OCI-LY1 (cell line): ENCODE measurements around the gene DDI2.

Experiments used
- H2AFZ ChIP-seq: fragments of 200-600 bp; sonication (generic), shearing (Covaris generic); 2 replicates; pipeline ENCODE4 v1.6.0; 2014; ENCODE audit warnings: antibody characterized with exemption, mild to moderate bottlenecking, low read length
- H3F3A ChIP-seq: fragments of 200-600 bp; sonication (generic), shearing (Covaris generic); 2 replicates; pipeline ENCODE4 v1.6.0; 2014; ENCODE audit warnings: mild to moderate bottlenecking, antibody characterized with exemption, low read length, moderate library complexity; ENCODE audit not compliant: insufficient read depth
- H3K27ac ChIP-seq: fragments of 200-600 bp; sonication (generic); 2 replicates; pipeline ENCODE4 v1.5.1; 2014; ENCODE audit warnings: low read length, mixed run types, mild to moderate bottlenecking, low read depth; ENCODE audit not compliant: poor library complexity, severe bottlenecking
- H3K27me3 ChIP-seq: fragments of 200-600 bp; sonication (generic); 2 replicates; pipeline ENCODE4 v1.6.0; 2014; ENCODE audit warnings: antibody characterized with exemption, mild to moderate bottlenecking, low read length, moderate library complexity; ENCODE audit not compliant: insufficient read depth
- H3K36me3 ChIP-seq: fragments of 200-600 bp; sonication (generic); 2 replicates; pipeline ENCODE4 v1.6.1; 2014; ENCODE audit warnings: mild to moderate bottlenecking, antibody characterized with exemption, low read length, moderate library complexity, mixed read lengths; ENCODE audit not compliant: insufficient read depth
- H3K4me1 ChIP-seq: fragments of 200-600 bp; sonication (generic); 2 replicates; pipeline ENCODE4 v1.5.1; 2014; ENCODE audit warnings: mild to moderate bottlenecking, low read length, moderate library complexity; ENCODE audit not compliant: insufficient read depth, severe bottlenecking
- H3K4me2 ChIP-seq: fragments of 200-600 bp; sonication (generic), shearing (Covaris generic); 2 replicates; pipeline ENCODE4 v1.6.1; 2014; ENCODE audit warnings: low read length
- H3K4me3 ChIP-seq: fragments of 200-600 bp; sonication (generic); 2 replicates; pipeline ENCODE4 v1.5.1; 2014; ENCODE audit warnings: low read length, low read depth, mild to moderate bottlenecking, mixed read lengths; ENCODE audit not compliant: poor library complexity, severe bottlenecking
- H3K79me2 ChIP-seq: fragments of 200-600 bp; shearing (Covaris generic); 2 replicates; pipeline ENCODE4 v1.6.1; 2016; ENCODE audit warnings: mixed run types, low read length, mixed read lengths; ENCODE audit not compliant: insufficient read depth
- H3K9ac ChIP-seq: fragments of 200-600 bp; sonication (generic), shearing (Covaris generic); 2 replicates; pipeline ENCODE4 v1.6.1; 2014; ENCODE audit warnings: mild to moderate bottlenecking, low read length, mixed read lengths
- H3K9me2 ChIP-seq: fragments of 200-600 bp; sonication (generic), shearing (Covaris generic); 2 replicates; pipeline ENCODE4 v1.6.1; 2014; ENCODE audit warnings: low read depth, mild to moderate bottlenecking, low read length, mixed read lengths
- H3K9me3 ChIP-seq: fragments of 200-600 bp; shearing (Covaris generic); 2 replicates; pipeline ENCODE4 v1.6.1; 2014; ENCODE audit warnings: low read length, mixed read lengths
- H4K20me1 ChIP-seq: fragments of 200-600 bp; sonication (generic), shearing (Covaris generic); 2 replicates; pipeline ENCODE4 v1.6.0; 2016; ENCODE audit warnings: mild to moderate bottlenecking, low read length; ENCODE audit not compliant: insufficient read depth
- EZH2 ChIP-seq: fragments of 200-600 bp; sonication (generic), shearing (Covaris generic); IDR thresholded peaks from 2 replicates; pipeline ENCODE4 v1.8.0; 2017; ENCODE audit warnings: borderline replicate concordance, mixed run types, mild to moderate bottlenecking, antibody characterized with exemption, low read length, moderate library complexity, mixed read lengths
- TF ChIP-seq, protein P1 (sequence below): fragments of 200-600 bp; sonication (generic), shearing (Covaris generic); IDR thresholded peaks from 2 replicates; pipeline ENCODE4 v1.5.1; 2017; ENCODE audit warnings: mild to moderate bottlenecking, antibody characterized with exemption, low read length, moderate library complexity, mixed read lengths

Gene DDI2

DNA sequence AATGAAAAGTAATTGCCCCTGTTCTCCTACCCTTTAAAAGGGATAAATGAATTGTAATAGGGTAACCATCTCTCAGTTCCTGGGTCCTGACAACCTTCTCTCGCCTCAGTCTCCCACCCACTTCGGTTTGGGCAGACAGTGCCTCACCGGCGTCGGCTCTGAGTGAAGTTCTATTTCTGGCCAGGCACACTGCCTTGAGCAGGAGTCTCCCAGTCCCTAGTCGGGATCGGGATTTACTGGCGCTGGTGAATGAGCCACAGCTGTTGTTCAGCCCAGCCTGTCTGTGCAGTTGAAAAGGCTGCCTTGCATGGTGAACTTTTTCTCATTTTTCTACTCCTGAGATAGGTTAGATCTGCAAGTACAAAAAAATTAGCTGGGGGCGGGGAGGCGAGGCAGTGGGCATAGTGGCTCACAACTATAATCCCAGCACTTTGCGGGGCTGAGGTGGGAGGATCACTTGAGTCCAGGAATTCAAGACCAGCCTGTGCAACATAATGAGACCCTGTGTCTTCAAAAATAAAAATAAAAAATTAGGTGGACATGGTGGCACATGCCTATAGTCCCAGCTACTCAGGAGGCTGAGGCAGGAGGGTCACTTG is 74.3 kb downstream of the DDI2 start:
- H3K4me1 ChIP-seq: peaks cover 11% of the 10 kb centered on the region
- no peaks in the 10 kb centered on the region for H3K9me3 ChIP-seq
- H3K9me2 ChIP-seq: no peaks in the 10 kb centered on the region
- no peak overlapping the region for H2AFZ ChIP-seq
- H3K4me3 ChIP-seq: no peak overlapping the region
- H4K20me1 ChIP-seq: no peaks in the 10 kb centered on the region
- H3K27me3 ChIP-seq: no peaks in the 10 kb centered on the region
- no peak overlapping the region for H3K9ac ChIP-seq
- H3K36me3 ChIP-seq: peaks cover 18% of the 10 kb centered on the region
- no peaks in the 10 kb centered on the region for H3F3A ChIP-seq
- peaks cover 36% of the 10 kb centered on the region for H3K79me2 ChIP-seq
- H3K4me2 ChIP-seq: no peak overlapping the region
- H3K27ac ChIP-seq: no peak overlapping the region
- TF ChIP-seq, protein P1, sequence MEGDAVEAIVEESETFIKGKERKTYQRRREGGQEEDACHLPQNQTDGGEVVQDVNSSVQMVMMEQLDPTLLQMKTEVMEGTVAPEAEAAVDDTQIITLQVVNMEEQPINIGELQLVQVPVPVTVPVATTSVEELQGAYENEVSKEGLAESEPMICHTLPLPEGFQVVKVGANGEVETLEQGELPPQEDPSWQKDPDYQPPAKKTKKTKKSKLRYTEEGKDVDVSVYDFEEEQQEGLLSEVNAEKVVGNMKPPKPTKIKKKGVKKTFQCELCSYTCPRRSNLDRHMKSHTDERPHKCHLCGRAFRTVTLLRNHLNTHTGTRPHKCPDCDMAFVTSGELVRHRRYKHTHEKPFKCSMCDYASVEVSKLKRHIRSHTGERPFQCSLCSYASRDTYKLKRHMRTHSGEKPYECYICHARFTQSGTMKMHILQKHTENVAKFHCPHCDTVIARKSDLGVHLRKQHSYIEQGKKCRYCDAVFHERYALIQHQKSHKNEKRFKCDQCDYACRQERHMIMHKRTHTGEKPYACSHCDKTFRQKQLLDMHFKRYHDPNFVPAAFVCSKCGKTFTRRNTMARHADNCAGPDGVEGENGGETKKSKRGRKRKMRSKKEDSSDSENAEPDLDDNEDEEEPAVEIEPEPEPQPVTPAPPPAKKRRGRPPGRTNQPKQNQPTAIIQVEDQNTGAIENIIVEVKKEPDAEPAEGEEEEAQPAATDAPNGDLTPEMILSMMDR: no peak
- TF ChIP-seq EZH2: no peak

DNA sequence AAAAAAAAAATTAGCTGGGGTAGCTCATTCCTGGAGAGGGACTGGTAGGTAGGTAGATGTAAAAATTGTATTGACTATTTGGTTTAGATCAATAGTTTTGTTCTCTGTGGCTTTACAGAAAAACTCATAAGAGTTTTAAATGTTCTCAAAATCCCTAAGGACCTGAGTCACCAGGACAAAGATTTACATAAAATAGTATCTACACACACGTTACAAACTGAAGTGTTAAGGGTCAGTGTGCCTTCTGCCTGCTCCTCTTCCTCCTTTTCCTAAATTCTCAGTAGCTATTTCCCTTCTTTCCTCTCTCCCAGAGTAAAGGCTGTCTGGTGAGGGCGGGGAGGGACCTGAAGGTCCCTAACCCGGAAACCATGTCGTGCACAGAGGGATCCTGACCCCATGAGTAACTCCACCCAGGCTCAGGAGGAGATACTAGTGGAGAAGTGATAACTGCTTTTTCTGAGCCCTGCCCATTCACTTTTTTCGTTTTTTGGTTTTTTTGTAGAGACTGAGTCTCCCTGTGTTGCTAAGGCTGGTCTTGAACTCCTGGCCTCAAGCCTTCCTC is 74.9 kb downstream of the DDI2 start:
- Histone ChIP-seq H3K27ac (no peak overlapping the region), H3K9me2 (no peaks in the 10 kb centered on the region), H3K9ac (no peak overlapping the region), H2AFZ (no peak overlapping the region), H3K4me3 (no peak overlapping the region), H3K27me3 (no peaks in the 10 kb centered on the region), H3K36me3 (peaks cover 18% of the 10 kb centered on the region), H3K79me2 (peaks cover 36% of the 10 kb centered on the region), H3K9me3 (no peaks in the 10 kb centered on the region), H3K4me2 (no peak overlapping the region), H3K4me1 (peaks cover 17% of the 10 kb centered on the region), H4K20me1 (no peaks in the 10 kb centered on the region), H3F3A (no peaks in the 10 kb centered on the region)
- no peak for TF ChIP-seq EZH2
- TF ChIP-seq, protein P1: no peak

DNA sequence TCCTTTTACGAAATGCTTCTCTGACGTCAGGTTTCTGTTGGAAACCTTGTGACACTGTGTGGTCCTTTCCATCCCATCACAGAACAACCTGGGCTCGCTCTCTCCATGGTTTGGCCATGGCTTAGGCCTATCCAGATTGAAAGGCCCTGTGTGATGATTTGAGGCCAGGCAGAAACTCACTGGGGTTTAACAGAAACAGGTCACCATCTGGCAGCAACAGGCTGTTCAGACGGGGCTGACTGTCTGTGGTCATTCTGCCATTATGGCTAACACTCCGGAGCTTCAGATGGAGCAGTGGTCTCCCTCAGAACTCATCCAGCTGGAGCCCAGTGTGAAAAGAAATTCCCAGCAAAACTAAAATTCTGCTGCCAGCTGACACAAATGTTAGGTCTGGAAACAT is 76.1 kb downstream of the DDI2 start:
- Histone ChIP-seq H4K20me1 (no peaks in the 10 kb centered on the region), H3K27me3 (no peaks in the 10 kb centered on the region), H3K4me2 (no peak overlapping the region), H3K27ac (peak overlapping the region; percentile 31), H2AFZ (no peak overlapping the region), H3K4me1 (peaks cover 29% of the 10 kb centered on the region), H3K9me3 (no peaks in the 10 kb centered on the region), H3K79me2 (peaks cover 27% of the 10 kb centered on the region), H3K9me2 (no peaks in the 10 kb centered on the region), H3F3A (no peaks in the 10 kb centered on the region), H3K9ac (no peak overlapping the region), H3K4me3 (no peak overlapping the region), H3K36me3 (peaks cover 10% of the 10 kb centered on the region)
- TF ChIP-seq, protein P1: no peak
- no peak for TF ChIP-seq EZH2
